HG03064 (cell line): Measurements from ENCODE around the gene PLCB1.
"Not testable (repeated sequence)": the region's sequence is repeated elsewhere in the genome, so short reads cannot be mapped to it uniquely, and the experiment has no call there.

ENCODE experiments used
- ATAC-seq: cut with Tn5 transposase; IDR thresholded peaks from one replicate; pipeline ENCODE4 v1.9.1; 2021; ENCODE audit warnings: low read depth; ENCODE audit not compliant: unreplicated experiment

PLCB1 gene

GRCh38 chr20:8131598-8132483 is at the start of gene PLCB1:
Gene PLCB1, plus strand, starts transcription at chr20:8132266. Its CDS starts 386 bp downstream, at chr20:8132652.
- ATAC-seq: peak; percentile 73

DNA sequence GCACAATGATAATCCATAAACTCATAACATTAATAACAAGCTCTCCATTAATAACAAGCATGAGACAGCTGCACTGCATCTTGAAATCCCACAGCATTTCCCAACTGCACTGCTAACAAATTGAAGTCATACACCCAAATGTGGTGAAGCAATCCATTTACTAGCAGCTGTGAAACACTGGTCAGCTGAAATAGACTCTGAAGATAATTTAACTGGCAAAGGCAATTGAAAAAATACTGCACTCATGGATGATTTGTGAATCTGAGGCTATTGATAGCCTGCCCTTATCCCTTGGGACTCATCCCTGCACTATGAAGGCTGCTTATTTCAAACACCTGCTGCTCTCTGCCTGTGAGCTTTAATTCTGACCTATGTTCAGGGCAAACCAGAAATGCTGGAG is 49.1 kb upstream of the PLCB1 start:
- no peak for ATAC-seq

GRCh38 chr20:8089668-8090067 is 42.4 kb upstream of the PLCB1 start:
- ATAC-seq: no peak

- ATAC-seq: no peak
Observed at GRCh38 chr20:8094415-8094818, 37.6 kb upstream of the PLCB1 start.

DNA sequence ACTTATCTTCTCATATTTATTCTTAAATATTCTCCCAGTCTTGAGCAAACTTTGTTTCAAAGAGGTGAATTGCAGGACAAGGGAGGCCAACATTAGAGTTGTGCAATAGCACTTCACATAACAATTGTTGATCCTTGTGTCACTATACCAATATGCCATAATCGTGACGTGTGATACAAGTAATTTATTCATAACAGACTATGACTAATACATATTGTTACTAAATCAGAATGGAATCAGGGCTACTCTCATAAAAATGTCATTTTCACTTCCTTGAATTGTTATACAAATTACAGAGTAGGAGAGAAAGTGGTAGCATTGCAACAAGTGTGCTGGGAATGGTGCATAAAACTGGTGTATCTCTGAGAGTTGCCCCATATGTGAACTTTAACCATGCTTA is 37.2 kb upstream of the PLCB1 start:
- ATAC-seq: no peak

DNA sequence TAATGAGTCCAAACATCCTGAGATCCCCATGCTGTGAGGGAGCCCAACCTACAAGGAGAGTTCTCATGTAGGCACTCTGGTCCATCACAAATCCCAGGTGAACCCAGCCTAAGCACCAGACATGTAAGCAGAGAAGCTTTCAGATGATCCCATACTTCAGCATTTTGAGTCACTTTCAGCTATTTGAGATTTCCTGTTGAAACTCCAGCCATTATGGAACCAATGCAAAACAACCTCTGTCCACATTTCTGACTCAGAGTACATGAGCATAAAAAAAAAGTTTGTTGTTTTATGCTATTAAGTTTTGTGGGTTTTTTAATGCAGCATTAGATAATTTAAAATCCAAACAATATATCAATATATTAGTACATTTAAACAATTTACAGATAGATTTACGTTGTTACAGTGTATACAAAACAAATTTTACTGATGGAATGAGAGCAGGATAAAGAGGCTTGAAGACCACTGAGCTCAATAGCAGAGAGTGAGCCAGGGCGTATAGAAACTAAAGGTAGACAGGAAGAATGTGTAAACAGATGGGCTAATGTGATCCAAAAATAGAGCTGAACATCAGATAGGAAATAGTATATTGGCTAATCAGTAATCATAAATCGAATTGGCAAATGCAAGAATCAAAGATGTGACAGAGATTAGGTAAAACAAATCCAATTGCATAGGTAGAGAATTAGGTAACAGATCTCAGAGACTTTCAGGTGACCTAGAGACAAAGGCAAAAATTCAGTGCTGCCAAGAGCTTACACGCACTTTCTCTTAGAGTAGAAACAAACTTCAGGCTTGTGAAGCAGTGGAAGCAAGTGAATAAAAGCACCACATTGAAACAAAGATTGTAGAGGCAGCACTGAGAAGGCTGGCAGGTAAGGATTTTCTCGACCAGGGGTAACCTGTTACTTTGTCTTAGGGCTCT is 36.2 kb upstream of the PLCB1 start:
- ATAC-seq: no peak

GRCh38 chr20:8097307-8097706 is 34.8 kb upstream of the PLCB1 start:
- ATAC-seq: no peak

- no peak for ATAC-seq
Observed at GRCh38 chr20:8104252-8104651, 27.8 kb upstream of the PLCB1 start.

- not testable (repeated sequence) for ATAC-seq
Observed at GRCh38 chr20:8114612-8115011, 17.5 kb upstream of the PLCB1 start.

- no peak for ATAC-seq
Observed at GRCh38 chr20:8115436-8115835, 16.6 kb upstream of the PLCB1 start.

GRCh38 chr20:8116067-8116811 is 15.8 kb upstream of the PLCB1 start:
- ATAC-seq: no peak

DNA sequence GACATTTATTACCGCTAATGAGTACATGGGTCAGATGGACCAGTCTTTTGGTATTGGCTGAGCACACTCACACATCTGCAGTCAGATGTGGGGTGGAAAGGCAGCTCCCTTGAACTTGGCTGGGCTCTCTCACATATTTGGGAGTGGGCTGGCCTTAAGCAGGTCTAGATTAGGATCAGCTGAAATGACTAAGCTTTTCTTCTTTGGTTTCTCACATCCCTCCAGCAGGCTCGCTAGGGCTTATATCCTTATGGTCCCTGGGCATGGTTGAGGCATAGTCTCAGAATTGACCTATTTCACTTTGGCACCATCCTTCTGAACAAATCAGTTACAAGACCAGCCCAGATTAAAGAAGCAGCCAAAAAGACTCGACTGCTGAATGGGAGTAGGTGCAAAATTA is 14.4 kb upstream of the PLCB1 start:
- ATAC-seq: no peak

- ATAC-seq: no peak
Observed at GRCh38 chr20:8118039-8118438, 14.0 kb upstream of the PLCB1 start.

GRCh38 chr20:8118760-8119159 is 13.3 kb upstream of the PLCB1 start:
- ATAC-seq: no peak

- ATAC-seq: no peak
Observed at GRCh38 chr20:8121666-8122065, 10.4 kb upstream of the PLCB1 start.

GRCh38 chr20:8124639-8125038 is 7.4 kb upstream of the PLCB1 start:
- ATAC-seq: no peak

GRCh38 chr20:8126181-8126580 is 5.9 kb upstream of the PLCB1 start:
- ATAC-seq: no peak

- ATAC-seq: no peak
Observed at GRCh38 chr20:8126841-8127378, 5.2 kb upstream of the PLCB1 start.

GRCh38 chr20:8127553-8128255 is 4.4 kb upstream of the PLCB1 start:
- no peak for ATAC-seq
